GM19438 (cell line): ENCODE data around the gene PPP1CA.

Experiments used
- ATAC-seq: cut with Tn5 transposase; IDR thresholded peaks from one replicate; pipeline ENCODE4 v1.9.1; 2021; ENCODE audit warnings: low read depth; ENCODE audit not compliant: unreplicated experiment

Gene PPP1CA

DNA sequence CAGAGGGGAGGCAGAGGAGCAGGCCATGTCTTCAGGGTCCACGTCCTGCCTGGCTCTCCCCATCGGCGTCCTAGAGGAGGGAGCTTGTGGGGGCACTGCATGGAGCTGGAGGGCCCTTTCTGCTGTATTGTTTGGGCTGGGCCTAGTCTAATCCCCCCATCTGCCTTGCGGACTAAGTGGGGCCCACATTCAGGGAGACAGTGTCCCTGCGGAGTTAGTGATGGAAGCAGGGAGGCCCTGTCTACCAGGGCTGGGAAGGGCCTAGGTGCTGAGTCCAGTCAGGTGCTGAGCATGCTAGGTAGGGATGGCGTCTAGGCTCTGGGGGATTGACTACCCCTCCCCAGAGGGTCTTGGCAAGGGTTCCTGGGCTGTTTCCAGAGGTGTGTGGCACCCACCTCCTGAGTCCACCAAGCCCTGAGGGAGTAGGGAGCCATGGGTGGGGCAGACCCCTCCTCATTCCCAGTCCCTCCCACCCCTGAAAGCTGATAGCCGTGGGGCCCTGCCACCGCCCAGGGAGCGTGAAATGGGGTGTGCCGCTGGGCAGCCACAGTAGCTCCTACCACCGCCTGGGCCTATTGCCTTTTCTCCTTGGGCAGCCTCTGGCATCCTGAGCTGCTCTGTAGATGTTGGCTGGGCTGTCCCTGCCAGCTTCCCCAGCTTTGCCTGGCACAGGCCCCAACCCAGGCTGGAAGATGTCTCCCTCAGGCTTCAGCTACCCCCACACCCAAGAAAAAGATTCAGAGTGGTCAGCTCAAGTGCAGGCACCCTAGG lies 46.5 kb downstream of the PPP1CA start:
- ATAC-seq, result no peak

DNA sequence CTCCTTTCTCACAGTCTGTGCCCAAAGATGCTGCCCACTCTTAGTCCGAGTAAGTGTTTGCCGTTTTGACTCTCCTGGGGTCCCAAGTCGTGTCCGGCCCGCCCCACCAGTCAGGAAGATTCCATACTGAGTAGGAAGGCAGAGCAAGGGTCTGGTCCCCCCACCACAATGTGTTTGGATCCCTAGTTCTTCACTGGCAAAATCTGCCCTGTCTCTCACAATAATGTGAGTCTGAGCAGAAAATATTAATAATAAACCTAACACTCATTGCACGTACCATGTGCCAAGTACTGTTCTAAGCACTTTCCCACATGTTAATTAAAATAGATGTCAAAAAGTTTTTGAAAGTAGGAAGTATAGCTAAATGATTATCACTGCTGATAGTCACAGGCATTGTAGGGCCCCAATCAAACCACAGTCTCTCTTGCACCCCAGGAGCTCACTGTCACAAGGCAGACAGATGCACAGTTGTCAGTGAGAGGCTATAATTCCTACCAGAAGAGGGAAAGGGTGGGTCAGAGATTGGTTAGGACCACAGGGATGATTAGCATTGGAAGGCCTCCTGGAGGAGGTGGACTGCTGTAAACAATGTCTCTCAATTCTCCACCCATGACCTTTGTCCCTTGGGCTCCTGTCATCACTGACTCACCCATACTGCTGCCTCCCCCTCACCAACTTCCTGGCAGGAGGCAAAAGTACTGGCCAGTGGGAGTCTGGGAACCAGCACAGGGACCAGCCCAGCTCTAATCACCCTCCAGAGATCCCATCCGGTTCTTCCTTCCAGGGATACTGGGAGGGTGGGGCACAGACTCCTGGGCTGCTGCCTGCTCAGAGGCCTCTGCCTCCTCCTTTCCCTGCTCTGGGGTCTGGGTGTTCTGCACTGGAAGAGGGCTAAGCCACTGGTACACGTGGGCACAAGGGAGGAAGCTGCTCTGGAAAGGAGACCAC lies 47.3 kb downstream of the PPP1CA start:
- no peak for ATAC-seq

DNA sequence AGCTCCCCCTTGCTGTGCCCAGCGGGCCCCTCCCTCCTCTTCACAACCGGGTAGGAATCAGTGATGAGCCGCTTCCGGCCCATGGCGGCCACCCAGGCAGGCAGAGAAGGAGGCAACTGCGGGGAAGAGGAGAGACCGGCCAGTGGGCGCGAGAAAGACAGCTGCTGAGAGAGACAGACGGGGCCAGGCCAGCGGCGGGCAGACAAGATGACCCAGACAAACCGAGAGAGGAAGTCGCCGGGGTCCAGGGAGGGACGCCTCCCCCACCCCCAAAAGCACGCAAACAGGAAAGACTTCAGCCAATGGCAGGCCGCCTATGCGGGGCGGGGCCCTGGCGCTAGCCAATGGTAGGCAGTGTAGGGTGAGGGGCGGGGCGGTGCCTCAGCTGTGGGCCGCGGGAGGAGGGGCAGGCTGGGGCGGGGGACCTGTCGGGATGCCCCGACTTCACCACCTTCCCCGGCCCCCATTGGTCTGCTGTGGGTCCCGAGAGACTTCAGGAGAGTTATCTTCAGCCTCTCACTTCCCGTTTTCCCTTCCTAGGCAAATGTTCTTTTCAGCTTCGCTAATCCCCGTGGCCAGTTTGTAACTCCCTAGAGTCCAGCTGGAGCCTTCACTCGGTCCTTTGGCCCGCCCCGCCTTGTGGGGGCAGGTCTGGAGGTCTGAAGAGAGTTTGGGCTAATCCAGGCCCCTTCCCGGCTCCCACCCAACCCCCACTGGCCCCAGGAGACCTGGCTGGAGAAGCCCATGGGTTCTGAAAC lies 48.2 kb downstream of the PPP1CA start, which contains the start of gene POLD4:
Gene POLD4, minus strand, starts transcription at position 230 of the 758 bp plus-strand sequence. Its CDS starts 147 bp downstream, at position 83.
- peak; percentile 68 for ATAC-seq

- peak; percentile 5 for ATAC-seq
Observed at GRCh38 chr11:67352546-67353316, 48.9 kb downstream of the PPP1CA start.

- ATAC-seq, result no peak
Observed at GRCh38 chr11:67351275-67352005, 50.2 kb downstream of the PPP1CA start.

- ATAC-seq, result no peak
Observed at GRCh38 chr11:67349928-67350465, 51.7 kb downstream of the PPP1CA start.

DNA sequence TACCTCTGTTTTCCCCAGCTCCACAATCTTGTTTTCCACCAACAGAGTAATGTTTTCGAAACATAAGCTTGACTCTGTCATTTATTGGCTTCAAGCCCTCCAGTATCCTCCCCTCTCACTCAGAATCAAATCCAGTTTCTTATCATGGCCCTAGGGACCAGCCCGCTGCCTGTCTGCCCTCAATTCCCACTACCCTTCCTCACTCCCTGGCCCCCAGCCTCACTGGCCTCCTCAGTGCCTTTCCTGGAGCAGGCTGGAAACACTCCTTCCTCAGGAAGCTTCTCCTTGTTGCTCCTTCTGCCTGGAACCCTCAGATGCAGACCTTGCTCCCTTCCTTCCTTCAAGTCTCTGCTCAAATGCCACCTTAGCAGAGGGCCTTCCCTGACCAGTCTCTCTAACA lies 52.2 kb downstream of the PPP1CA start:
- ATAC-seq, result no peak

DNA sequence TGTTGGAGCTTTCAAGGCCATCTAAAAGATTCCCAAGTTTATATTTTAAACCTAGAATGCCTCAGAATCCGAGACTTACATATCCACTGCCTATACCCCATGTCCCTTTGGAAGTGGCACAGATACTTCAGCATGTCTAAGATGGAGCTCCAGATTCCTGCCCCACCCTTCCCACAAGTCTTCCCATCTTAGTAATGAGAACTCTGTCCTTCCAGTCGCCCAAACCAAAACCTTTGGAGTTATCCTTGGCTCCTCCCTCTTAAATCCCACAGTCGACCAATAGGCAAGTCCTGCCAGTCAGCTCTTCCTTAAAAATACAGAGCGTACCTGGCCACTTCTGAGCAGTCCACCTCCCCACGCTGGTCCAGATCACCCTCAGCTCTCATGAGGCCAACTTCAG lies 52.6 kb downstream of the PPP1CA start:
- no peak for ATAC-seq
